Urothelium cell line (cell line): ENCODE measurements around the gene BCL11A.

ENCODE experiments used
- DNase-seq: peaks from one replicate; pipeline ENCODE4 v3.0.0; 2011; ENCODE audit warnings: low spot score, mixed read lengths
- FAIRE-seq: peaks from 2 replicates; lab custom pipeline; 2011; peaks lifted over from hg19 to GRCh38; lab: Jason Lieb, UNC

BCL11A gene

GRCh38 chr2:60529136-60529784, 24.2 kb downstream of the BCL11A start:
- FAIRE-seq (no peak), DNase-seq (no peak)

GRCh38 chr2:60528281-60529020, 25.0 kb downstream of the BCL11A start:
- peak; percentile 20 for FAIRE-seq
- DNase-seq = no peak

- FAIRE-seq (no peak), DNase-seq (no peak)
Observed at GRCh38 chr2:60527762-60528161, 25.7 kb downstream of the BCL11A start.

- FAIRE-seq (no peak), DNase-seq (no peak)
Observed at GRCh38 chr2:60526623-60527022, 26.8 kb downstream of the BCL11A start.

GRCh38 chr2:60525899-60526298, 27.6 kb downstream of the BCL11A start:
- FAIRE-seq (no peak), DNase-seq (no peak)

- FAIRE-seq = no peak
- DNase-seq = no peak
Observed at GRCh38 chr2:60524874-60525273, 28.6 kb downstream of the BCL11A start.

- DNase-seq = no peak
- no peak for FAIRE-seq
Observed at GRCh38 chr2:60523963-60524362, 29.5 kb downstream of the BCL11A start.

- no peak for FAIRE-seq
- no peak for DNase-seq
Observed at GRCh38 chr2:60522462-60522861, 31.0 kb downstream of the BCL11A start.

GRCh38 chr2:60521626-60522025, 31.8 kb downstream of the BCL11A start:
- DNase-seq (no peak), FAIRE-seq (no peak)

GRCh38 chr2:60520917-60521539, 32.4 kb downstream of the BCL11A start:
- DNase-seq (no peak), FAIRE-seq (no peak)

GRCh38 chr2:60520151-60520876, 33.1 kb downstream of the BCL11A start:
- DNase-seq (no peak), FAIRE-seq (no peak)

- FAIRE-seq (no peak), DNase-seq (no peak)
Observed at GRCh38 chr2:60519231-60519863, 34.1 kb downstream of the BCL11A start.

- FAIRE-seq = no peak
- no peak for DNase-seq
Observed at GRCh38 chr2:60518567-60518966, 34.9 kb downstream of the BCL11A start.

- FAIRE-seq (no peak), DNase-seq (no peak)
Observed at GRCh38 chr2:60517446-60517845, 36.0 kb downstream of the BCL11A start.

GRCh38 chr2:60516826-60517225, 36.6 kb downstream of the BCL11A start:
- DNase-seq = no peak
- no peak for FAIRE-seq

- peak; percentile 73 for DNase-seq
- no peak for FAIRE-seq
Observed at GRCh38 chr2:60516383-60516811, 37.1 kb downstream of the BCL11A start.

GRCh38 chr2:60515721-60516226, 37.7 kb downstream of the BCL11A start:
- DNase-seq (peak; percentile 70), FAIRE-seq (peak; percentile 37)

GRCh38 chr2:60513996-60514395, 39.5 kb downstream of the BCL11A start:
- DNase-seq (no peak), FAIRE-seq (no peak)

- FAIRE-seq (no peak), DNase-seq (no peak)
Observed at GRCh38 chr2:60513191-60513590, 40.3 kb downstream of the BCL11A start.

- FAIRE-seq (no peak), DNase-seq (no peak)
Observed at GRCh38 chr2:60512641-60513040, 40.8 kb downstream of the BCL11A start.
